Heart left ventricle (tissue), 13 donors: ENCODE data around the gene IL26.

Source experiments
- POLR2A ChIP-seq, 2 donors: fragments of 450-650 bp; IDR thresholded peaks; one replicate each; pipeline ENCODE4 v1.6.1; 2017; ENCODE audit warnings: antibody characterized with exemption in 2 of 2, mild to moderate bottlenecking in 2 of 2, moderate library complexity in 2 of 2
- TF ChIP-seq, protein P1 (sequence below), 12 donors: fragments of 200-600 bp; sonication (generic) in 4 of 12; IDR thresholded peaks; one replicate each; pipeline versions ENCODE4 v1.5.0 to v1.8.0; 2018 to 2022; ENCODE audit warnings: antibody characterized with exemption in 12 of 12, mild to moderate bottlenecking in 5 of 12
- donor health status: ischemic (EF 13 %, LVEDD 7.1; RV severe dilation, severe dysfunction).
- donor health status: DM: no; HTN: yes; CAD: no.
- donor health status: DM: no; HTN: no; CAD: no.
- donor health status: ischemic (EF 25% LVEDD 6.9; RV normal size, moderate dysfunction).
- donor health status: ischemic (EF 25% LVEDD 5.7; RV mildly dilated, moderate dysfunction).
- donor health status: ischemic (EF 35%, LVEDD 5.7; RV mildly dilated, moderate dysfunction).
- donor health status: nonischemic (EF 11% LVEDD 7.7; RV severe dilation, severe dysfunction).
- donor health status: DM: yes; HTN: yes; CAD: no.
- donor health status: PGD.
- donor health status: ischemic (EF 29% LVEDD 5.4; RV normal size, mild dysfunction).
- donor health status: nonischemic (EF 23%, LVEDD 6.1; RV moderate dilation, normal function).

DNA sequence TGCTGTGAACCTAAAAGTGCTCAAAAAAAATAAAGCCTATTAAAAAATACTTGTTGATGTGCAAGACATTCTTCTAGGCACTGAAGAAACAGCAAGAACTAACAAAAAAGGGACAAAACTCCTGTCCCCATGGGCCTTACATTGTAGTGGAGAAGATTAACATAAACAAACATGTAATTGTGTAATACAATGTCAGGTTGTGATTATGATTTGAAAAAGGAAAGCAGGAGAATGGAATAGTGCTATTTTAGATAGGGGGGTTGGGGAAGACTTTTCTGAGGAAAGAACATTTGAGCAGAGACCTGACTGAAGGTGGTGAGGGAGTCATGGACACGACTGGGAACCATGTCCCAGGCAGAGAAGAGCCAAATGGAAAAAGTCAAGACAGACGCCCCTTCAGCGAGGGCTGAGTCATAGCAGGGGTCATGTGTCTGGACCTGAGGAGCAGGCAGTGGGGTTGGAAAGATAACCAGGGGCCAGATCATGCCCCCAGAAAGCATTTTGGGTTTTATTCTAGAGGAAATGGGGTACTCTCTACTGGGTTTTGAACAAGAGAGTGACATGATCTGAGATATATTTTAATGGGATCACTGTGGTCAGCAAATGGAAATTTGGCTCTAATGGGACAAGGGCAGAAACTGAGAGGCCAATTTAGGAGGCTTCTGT lies 46.7 kb downstream of the IL26 start:
- TF ChIP-seq, protein P1, sequence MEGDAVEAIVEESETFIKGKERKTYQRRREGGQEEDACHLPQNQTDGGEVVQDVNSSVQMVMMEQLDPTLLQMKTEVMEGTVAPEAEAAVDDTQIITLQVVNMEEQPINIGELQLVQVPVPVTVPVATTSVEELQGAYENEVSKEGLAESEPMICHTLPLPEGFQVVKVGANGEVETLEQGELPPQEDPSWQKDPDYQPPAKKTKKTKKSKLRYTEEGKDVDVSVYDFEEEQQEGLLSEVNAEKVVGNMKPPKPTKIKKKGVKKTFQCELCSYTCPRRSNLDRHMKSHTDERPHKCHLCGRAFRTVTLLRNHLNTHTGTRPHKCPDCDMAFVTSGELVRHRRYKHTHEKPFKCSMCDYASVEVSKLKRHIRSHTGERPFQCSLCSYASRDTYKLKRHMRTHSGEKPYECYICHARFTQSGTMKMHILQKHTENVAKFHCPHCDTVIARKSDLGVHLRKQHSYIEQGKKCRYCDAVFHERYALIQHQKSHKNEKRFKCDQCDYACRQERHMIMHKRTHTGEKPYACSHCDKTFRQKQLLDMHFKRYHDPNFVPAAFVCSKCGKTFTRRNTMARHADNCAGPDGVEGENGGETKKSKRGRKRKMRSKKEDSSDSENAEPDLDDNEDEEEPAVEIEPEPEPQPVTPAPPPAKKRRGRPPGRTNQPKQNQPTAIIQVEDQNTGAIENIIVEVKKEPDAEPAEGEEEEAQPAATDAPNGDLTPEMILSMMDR (IDR thresholded peaks at IDR 0.05), result no peak
- no peak for TF ChIP-seq POLR2A (IDR thresholded peaks at IDR 0.05)
